Fibroblast of lung (primary cell): ENCODE data around the gene MYBPC1. TPM values are rescaled to one million over a fixed set of nuclear protein-coding genes. Genes with fewer than 3 reads are reported as not detected.

Source experiments
- DNase-seq, 2 donors: peaks; one replicate each; pipeline versions ENCODE4 v3.0.0 to v3.0.0-alpha.2; 2010; ENCODE audit warnings: low read depth in 2 of 2
- H2AFZ ChIP-seq: 2 replicates; pipeline ENCODE4 v1.5.1; 2012; ENCODE audit warnings: low read length, control low read depth, inconsistent platforms
- H3K27ac ChIP-seq: 2 replicates; pipeline ENCODE4 v1.5.1; 2011; ENCODE audit warnings: low read length, control low read depth; ENCODE audit not compliant: insufficient read depth
- H3K27me3 ChIP-seq: 2 replicates; pipeline ENCODE4 v1.5.1; 2011; ENCODE audit warnings: mild to moderate bottlenecking, low read length; ENCODE audit not compliant: control insufficient read depth, insufficient read depth
- H3K36me3 ChIP-seq: 2 replicates; pipeline ENCODE4 v1.5.1; 2011; ENCODE audit warnings: low read length; ENCODE audit not compliant: control insufficient read depth, insufficient read depth
- H3K4me1 ChIP-seq: 2 replicates; pipeline ENCODE4 v1.5.1; 2011; ENCODE audit warnings: low read length; ENCODE audit not compliant: control insufficient read depth, insufficient read depth; ENCODE audit errors: extremely low read depth
- H3K4me2 ChIP-seq: 2 replicates; pipeline ENCODE4 v1.5.1; 2011; ENCODE audit warnings: low read length, control low read depth; ENCODE audit not compliant: insufficient read depth; ENCODE audit errors: extremely low read depth
- H3K4me3 ChIP-seq, 4 experiments: fragments of 200-600 bp in 1 of 4; sonication (generic) in 1 of 4; replicated peaks in 1 of 4; 2 replicates each; pipeline ENCODE4 v1.5.1; 2011 to 2016; ENCODE audit warnings: low read length in 4 of 4, low read depth in 3 of 4, mild to moderate bottlenecking in 3 of 4, control low read depth in 2 of 4, inconsistent platforms in 1 of 4, mixed read lengths in 1 of 4; ENCODE audit not compliant: insufficient read depth in 1 of 4; ENCODE audit errors: control extremely low read depth in 1 of 4
- H3K79me2 ChIP-seq: 2 replicates; pipeline ENCODE4 v1.5.1; 2012; ENCODE audit warnings: mild to moderate bottlenecking, low read length, inconsistent platforms; ENCODE audit not compliant: control insufficient read depth, insufficient read depth
- H3K9ac ChIP-seq: 2 replicates; pipeline ENCODE4 v1.5.1; 2011; ENCODE audit warnings: mild to moderate bottlenecking, low read length, control low read depth; ENCODE audit not compliant: insufficient read depth
- H3K9me3 ChIP-seq: 2 replicates; pipeline ENCODE4 v1.5.1; 2012; ENCODE audit warnings: low read depth, low read length; ENCODE audit not compliant: control insufficient read depth, insufficient read depth
- H4K20me1 ChIP-seq: 2 replicates; pipeline ENCODE4 v1.5.1; 2011; ENCODE audit warnings: low read length; ENCODE audit not compliant: control insufficient read depth, insufficient read depth; ENCODE audit errors: extremely low read depth
- CTCF ChIP-seq, 2 donors: IDR thresholded peaks in 1 of 2; conservative IDR thresholded peaks in 1 of 2; 1 replicate in 1 of 2; 2 replicates in 1 of 2; pipeline ENCODE4 v1.5.1; 2011 to 2012; ENCODE audit warnings: low read length in 2 of 2, control low read depth in 1 of 2, inconsistent platforms in 1 of 2, low read depth in 1 of 2, mild to moderate bottlenecking in 1 of 2
- EZH2 ChIP-seq: IDR thresholded peaks from 2 replicates; pipeline ENCODE4 v1.5.1; 2012; ENCODE audit warnings: low read length, control low read depth, mild to moderate bottlenecking; ENCODE audit errors: missing control alignments
- polyA plus RNA-seq, 2 donors: library from polyadenylated mRNA; depleted of rRNA in 1 of 2; stranded (reverse) in 1 of 2; unstranded in 1 of 2; fragments of >200 nt; gene quantifications; 2 replicates each; pipeline ENCODE4 v1.2.1, GENCODE V29; 2011 to 2012; ENCODE audit warnings: missing spikeins in 1 of 2
- total RNA-seq: library from RNA; depleted of rRNA; stranded (reverse); fragments of >200 nt; gene quantifications from 2 replicates; pipeline ENCODE4 v1.2.1, GENCODE V29; 2014

Gene MYBPC1
- total and polyA plus RNA-seq, 2 donors (not counting 1 experiment from before 2014, with no cell fraction given): not detected

- Histone ChIP-seq H3K9ac (no peak overlapping the region), H3K27ac (no peak overlapping the region), H2AFZ (no peak overlapping the region), H3K4me3 (no peak overlapping the region), H3K4me2 (no peak overlapping the region), H3K4me1 (no peaks in the 10 kb centered on the region), H3K79me2 (no peaks in the 10 kb centered on the region), H3K9me3 (no peaks in the 10 kb centered on the region), H4K20me1 (no peaks in the 10 kb centered on the region), H3K36me3 (no peaks in the 10 kb centered on the region), H3K27me3 (no peaks in the 10 kb centered on the region)
- no peak for DNase-seq
- no peak for TF ChIP-seq EZH2
These were observed 5.2 kb downstream of the MYBPC1 start for GRCh38 chr12:101599771-101600484.

GRCh38 chr12:101604132-101604531 is 9.4 kb downstream of the MYBPC1 start:
- Histone ChIP-seq H3K79me2 (no peaks in the 10 kb centered on the region), H3K27me3 (no peaks in the 10 kb centered on the region), H4K20me1 (no peaks in the 10 kb centered on the region), H3K36me3 (no peaks in the 10 kb centered on the region), H2AFZ (no peak overlapping the region), H3K27ac (no peak overlapping the region), H3K4me3 (no peak overlapping the region), H3K4me1 (no peaks in the 10 kb centered on the region), H3K9ac (no peak overlapping the region), H3K9me3 (no peaks in the 10 kb centered on the region), H3K4me2 (no peak overlapping the region)
- TF ChIP-seq EZH2 (no peak), CTCF (conservative IDR thresholded peaks at IDR 0.05 in 1 of 2, IDR thresholded peaks at IDR 0.05 in 1 of 2; ENCODE audit: low read depth in 1 of 2, low read length in 2 of 2) (no peak)
- no peak for DNase-seq

- no peak for TF ChIP-seq CTCF (conservative IDR thresholded peaks at IDR 0.05 in 1 of 2, IDR thresholded peaks at IDR 0.05 in 1 of 2; ENCODE audit: low read depth in 1 of 2, low read length in 2 of 2)
- TF ChIP-seq EZH2: no peak
- Histone ChIP-seq H3K4me2 (no peak overlapping the region), H3K27ac (no peak overlapping the region), H3K36me3 (no peaks in the 10 kb centered on the region), H3K4me1 (no peaks in the 10 kb centered on the region), H3K79me2 (no peaks in the 10 kb centered on the region), H3K27me3 (no peaks in the 10 kb centered on the region), H3K9ac (no peak overlapping the region), H2AFZ (no peak overlapping the region), H3K9me3 (no peaks in the 10 kb centered on the region), H4K20me1 (no peaks in the 10 kb centered on the region), H3K4me3 (no peak overlapping the region)
- DNase-seq: no peak
These were observed 13.1 kb downstream of the MYBPC1 start for GRCh38 chr12:101607894-101608293.
